AG09319 (cell line): Measurements from ENCODE around the gene DUSP15.
A peak's percentile ranks its signal among the peaks of the same experiment; 100 is the strongest.

Source experiments
- DNase-seq: peaks from one replicate; pipeline ENCODE4 v3.0.0-alpha.2; 2010; ENCODE audit warnings: low read depth; ENCODE audit errors: extremely low read depth
- CTCF ChIP-seq: IDR thresholded peaks from 2 replicates; pipeline ENCODE4 v1.5.1; 2011; ENCODE audit warnings: low read depth, mild to moderate bottlenecking, inconsistent platforms, low read length, moderate library complexity

The DUSP15 gene

GRCh38 chr20:31827059-31827458, 43.3 kb downstream of the DUSP15 start:
- no peak for TF ChIP-seq CTCF

GRCh38 chr20:31826074-31826473, 44.3 kb downstream of the DUSP15 start:
- no peak for DNase-seq
- TF ChIP-seq CTCF: no peak

More at GRCh38 chr20:31827059-31827458, 43.3 kb downstream of the DUSP15 start:
- no peak for DNase-seq

GRCh38 chr20:31824554-31825313, 45.6 kb downstream of the DUSP15 start:
- DNase-seq: no peak
- no peak for TF ChIP-seq CTCF

GRCh38 chr20:31824125-31824485, 46.2 kb downstream of the DUSP15 start:
- TF ChIP-seq CTCF: no peak

GRCh38 chr20:31823360-31824124, 46.8 kb downstream of the DUSP15 start:
- no peak for DNase-seq
- TF ChIP-seq CTCF: no peak

More at GRCh38 chr20:31824125-31824485, 46.2 kb downstream of the DUSP15 start:
- DNase-seq: no peak

GRCh38 chr20:31822421-31823330, 47.7 kb downstream of the DUSP15 start:
- peak; percentile 97 for TF ChIP-seq CTCF
- DNase-seq: no peak

GRCh38 chr20:31821427-31821826, 48.9 kb downstream of the DUSP15 start:
- no peak for TF ChIP-seq CTCF
- no peak for DNase-seq
